Measurements from ENCODE around the gene FSTL4. TPM values are rescaled to one million over a fixed set of nuclear protein-coding genes. Genes with fewer than 3 reads are reported as not detected.

Gene FSTL4
- total and polyA plus RNA-seq, 2 experiments from 2014 or later, result 1.4 to 2.8 TPM

DNA sequence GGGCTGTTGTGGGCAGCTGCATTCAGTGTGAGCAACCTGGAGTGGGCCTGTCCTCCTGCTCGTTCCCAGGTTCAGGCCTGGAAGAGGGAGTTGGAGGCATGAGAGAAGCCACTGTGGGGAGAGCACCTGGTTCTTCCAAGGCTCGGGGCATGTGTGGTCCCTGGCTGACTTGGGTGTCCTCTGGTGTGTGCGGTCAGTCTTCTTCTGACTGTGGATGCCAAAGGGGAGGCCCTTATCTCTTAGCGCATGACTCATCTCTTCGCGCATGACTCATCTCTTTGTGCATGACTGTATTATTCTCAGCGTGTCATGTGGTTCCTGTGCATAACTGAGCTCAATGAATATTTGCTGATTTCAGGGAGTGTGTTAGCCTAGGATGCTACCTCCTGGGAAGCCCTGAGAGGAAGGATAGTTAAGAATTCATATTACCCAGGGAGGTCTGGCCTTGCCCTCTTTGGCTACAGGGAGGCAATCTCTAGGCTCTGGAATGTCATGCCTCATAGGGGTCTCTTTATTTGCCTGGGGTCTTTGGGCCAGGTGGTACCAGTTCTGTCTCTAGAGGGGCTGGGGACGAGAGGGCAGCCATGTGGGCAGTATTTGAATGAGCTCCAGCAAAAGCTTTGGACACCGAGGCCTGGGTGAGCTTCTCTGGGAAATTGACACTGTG, 371.8 kb downstream of the FSTL4 start:
- no peak overlapping the region for H3K4me3 Mint-ChIP-seq
- no peak for DNase-seq (ENCODE audit: low spot score)
- no peak overlapping the region; the same call in 1 of the 2 replicates for H3K27ac Mint-ChIP-seq
- no peak overlapping the region for H2AFZ ChIP-seq
- H3F3A ChIP-seq (replicated peaks; ENCODE audit: low read depth), result no peaks in the 10 kb centered on the region
- peaks cover 8% of the 10 kb centered on the region for H3K4me1 Mint-ChIP-seq
- no peak overlapping the region for H3K27ac ChIP-seq (ENCODE audit: low read depth)
- no peaks in the 10 kb centered on the region for H3K36me3 ChIP-seq (ENCODE audit: insufficient read depth)
- no peak for ATAC-seq
- H3K79me2 ChIP-seq (replicated peaks; ENCODE audit: insufficient read depth), result no peaks in the 10 kb centered on the region
- peaks cover 4% of the 10 kb centered on the region for H3K27me3 Mint-ChIP-seq (ENCODE audit: insufficient read depth, low read depth, poor library complexity)
- no peaks in the 10 kb centered on the region for H3K4me1 ChIP-seq (ENCODE audit: insufficient read depth)
- H3K4me3 ChIP-seq, result no peak overlapping the region
- no peak overlapping the region for H3K4me2 ChIP-seq
- no peaks in the 10 kb centered on the region for H4K20me1 ChIP-seq (replicated peaks; ENCODE audit: insufficient read depth)
- no peaks in the 10 kb centered on the region for H3K36me3 Mint-ChIP-seq (ENCODE audit: low read depth)
- no peaks in the 10 kb centered on the region for H3K27me3 ChIP-seq (ENCODE audit: insufficient read depth)
- no peaks in the 10 kb centered on the region for H3K9me2 ChIP-seq (ENCODE audit: insufficient read depth)
- peaks cover 11% of the 10 kb centered on the region; the same call in 1 of the 3 replicates for H3K9me3 Mint-ChIP-seq
- TF ChIP-seq EZH2phosphoT487 (IDR thresholded peaks at IDR 0.05; ENCODE audit: unreplicated experiment) (no peak), NANOG (IDR thresholded peaks at IDR 0.05; ENCODE audit: borderline replicate concordance) (no peak), EZH2 (IDR thresholded peaks at IDR 0.05; ENCODE audit: low read depth, unreplicated experiment) (no peak), ZNF114 (CRISPR knock-in tag; IDR thresholded peaks at IDR 0.05) (no peak), STAT1 (IDR thresholded peaks at IDR 0.05; ENCODE audit: unreplicated experiment) (no peak), JUNB (IDR thresholded peaks at IDR 0.05; ENCODE audit: unreplicated experiment) (no peak), POLR2AphosphoS5 (IDR thresholded peaks at IDR 0.05; ENCODE audit: low read depth) (no peak), CREB1 (CRISPR knock-in tag; IDR thresholded peaks at IDR 0.05; ENCODE audit: low read depth) (no peak), ZNF331 (CRISPR knock-in tag; IDR thresholded peaks at IDR 0.05; ENCODE audit: low read depth) (no peak)
- TF ChIP-seq, protein P1, sequence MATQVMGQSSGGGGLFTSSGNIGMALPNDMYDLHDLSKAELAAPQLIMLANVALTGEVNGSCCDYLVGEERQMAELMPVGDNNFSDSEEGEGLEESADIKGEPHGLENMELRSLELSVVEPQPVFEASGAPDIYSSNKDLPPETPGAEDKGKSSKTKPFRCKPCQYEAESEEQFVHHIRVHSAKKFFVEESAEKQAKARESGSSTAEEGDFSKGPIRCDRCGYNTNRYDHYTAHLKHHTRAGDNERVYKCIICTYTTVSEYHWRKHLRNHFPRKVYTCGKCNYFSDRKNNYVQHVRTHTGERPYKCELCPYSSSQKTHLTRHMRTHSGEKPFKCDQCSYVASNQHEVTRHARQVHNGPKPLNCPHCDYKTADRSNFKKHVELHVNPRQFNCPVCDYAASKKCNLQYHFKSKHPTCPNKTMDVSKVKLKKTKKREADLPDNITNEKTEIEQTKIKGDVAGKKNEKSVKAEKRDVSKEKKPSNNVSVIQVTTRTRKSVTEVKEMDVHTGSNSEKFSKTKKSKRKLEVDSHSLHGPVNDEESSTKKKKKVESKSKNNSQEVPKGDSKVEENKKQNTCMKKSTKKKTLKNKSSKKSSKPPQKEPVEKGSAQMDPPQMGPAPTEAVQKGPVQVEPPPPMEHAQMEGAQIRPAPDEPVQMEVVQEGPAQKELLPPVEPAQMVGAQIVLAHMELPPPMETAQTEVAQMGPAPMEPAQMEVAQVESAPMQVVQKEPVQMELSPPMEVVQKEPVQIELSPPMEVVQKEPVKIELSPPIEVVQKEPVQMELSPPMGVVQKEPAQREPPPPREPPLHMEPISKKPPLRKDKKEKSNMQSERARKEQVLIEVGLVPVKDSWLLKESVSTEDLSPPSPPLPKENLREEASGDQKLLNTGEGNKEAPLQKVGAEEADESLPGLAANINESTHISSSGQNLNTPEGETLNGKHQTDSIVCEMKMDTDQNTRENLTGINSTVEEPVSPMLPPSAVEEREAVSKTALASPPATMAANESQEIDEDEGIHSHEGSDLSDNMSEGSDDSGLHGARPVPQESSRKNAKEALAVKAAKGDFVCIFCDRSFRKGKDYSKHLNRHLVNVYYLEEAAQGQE (IDR thresholded peaks at IDR 0.05; ENCODE audit: unreplicated experiment), result no peak
- TF ChIP-seq, protein P2, sequence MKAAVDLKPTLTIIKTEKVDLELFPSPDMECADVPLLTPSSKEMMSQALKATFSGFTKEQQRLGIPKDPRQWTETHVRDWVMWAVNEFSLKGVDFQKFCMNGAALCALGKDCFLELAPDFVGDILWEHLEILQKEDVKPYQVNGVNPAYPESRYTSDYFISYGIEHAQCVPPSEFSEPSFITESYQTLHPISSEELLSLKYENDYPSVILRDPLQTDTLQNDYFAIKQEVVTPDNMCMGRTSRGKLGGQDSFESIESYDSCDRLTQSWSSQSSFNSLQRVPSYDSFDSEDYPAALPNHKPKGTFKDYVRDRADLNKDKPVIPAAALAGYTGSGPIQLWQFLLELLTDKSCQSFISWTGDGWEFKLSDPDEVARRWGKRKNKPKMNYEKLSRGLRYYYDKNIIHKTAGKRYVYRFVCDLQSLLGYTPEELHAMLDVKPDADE (IDR thresholded peaks at IDR 0.05), result no peak
- TF ChIP-seq, protein P3, sequence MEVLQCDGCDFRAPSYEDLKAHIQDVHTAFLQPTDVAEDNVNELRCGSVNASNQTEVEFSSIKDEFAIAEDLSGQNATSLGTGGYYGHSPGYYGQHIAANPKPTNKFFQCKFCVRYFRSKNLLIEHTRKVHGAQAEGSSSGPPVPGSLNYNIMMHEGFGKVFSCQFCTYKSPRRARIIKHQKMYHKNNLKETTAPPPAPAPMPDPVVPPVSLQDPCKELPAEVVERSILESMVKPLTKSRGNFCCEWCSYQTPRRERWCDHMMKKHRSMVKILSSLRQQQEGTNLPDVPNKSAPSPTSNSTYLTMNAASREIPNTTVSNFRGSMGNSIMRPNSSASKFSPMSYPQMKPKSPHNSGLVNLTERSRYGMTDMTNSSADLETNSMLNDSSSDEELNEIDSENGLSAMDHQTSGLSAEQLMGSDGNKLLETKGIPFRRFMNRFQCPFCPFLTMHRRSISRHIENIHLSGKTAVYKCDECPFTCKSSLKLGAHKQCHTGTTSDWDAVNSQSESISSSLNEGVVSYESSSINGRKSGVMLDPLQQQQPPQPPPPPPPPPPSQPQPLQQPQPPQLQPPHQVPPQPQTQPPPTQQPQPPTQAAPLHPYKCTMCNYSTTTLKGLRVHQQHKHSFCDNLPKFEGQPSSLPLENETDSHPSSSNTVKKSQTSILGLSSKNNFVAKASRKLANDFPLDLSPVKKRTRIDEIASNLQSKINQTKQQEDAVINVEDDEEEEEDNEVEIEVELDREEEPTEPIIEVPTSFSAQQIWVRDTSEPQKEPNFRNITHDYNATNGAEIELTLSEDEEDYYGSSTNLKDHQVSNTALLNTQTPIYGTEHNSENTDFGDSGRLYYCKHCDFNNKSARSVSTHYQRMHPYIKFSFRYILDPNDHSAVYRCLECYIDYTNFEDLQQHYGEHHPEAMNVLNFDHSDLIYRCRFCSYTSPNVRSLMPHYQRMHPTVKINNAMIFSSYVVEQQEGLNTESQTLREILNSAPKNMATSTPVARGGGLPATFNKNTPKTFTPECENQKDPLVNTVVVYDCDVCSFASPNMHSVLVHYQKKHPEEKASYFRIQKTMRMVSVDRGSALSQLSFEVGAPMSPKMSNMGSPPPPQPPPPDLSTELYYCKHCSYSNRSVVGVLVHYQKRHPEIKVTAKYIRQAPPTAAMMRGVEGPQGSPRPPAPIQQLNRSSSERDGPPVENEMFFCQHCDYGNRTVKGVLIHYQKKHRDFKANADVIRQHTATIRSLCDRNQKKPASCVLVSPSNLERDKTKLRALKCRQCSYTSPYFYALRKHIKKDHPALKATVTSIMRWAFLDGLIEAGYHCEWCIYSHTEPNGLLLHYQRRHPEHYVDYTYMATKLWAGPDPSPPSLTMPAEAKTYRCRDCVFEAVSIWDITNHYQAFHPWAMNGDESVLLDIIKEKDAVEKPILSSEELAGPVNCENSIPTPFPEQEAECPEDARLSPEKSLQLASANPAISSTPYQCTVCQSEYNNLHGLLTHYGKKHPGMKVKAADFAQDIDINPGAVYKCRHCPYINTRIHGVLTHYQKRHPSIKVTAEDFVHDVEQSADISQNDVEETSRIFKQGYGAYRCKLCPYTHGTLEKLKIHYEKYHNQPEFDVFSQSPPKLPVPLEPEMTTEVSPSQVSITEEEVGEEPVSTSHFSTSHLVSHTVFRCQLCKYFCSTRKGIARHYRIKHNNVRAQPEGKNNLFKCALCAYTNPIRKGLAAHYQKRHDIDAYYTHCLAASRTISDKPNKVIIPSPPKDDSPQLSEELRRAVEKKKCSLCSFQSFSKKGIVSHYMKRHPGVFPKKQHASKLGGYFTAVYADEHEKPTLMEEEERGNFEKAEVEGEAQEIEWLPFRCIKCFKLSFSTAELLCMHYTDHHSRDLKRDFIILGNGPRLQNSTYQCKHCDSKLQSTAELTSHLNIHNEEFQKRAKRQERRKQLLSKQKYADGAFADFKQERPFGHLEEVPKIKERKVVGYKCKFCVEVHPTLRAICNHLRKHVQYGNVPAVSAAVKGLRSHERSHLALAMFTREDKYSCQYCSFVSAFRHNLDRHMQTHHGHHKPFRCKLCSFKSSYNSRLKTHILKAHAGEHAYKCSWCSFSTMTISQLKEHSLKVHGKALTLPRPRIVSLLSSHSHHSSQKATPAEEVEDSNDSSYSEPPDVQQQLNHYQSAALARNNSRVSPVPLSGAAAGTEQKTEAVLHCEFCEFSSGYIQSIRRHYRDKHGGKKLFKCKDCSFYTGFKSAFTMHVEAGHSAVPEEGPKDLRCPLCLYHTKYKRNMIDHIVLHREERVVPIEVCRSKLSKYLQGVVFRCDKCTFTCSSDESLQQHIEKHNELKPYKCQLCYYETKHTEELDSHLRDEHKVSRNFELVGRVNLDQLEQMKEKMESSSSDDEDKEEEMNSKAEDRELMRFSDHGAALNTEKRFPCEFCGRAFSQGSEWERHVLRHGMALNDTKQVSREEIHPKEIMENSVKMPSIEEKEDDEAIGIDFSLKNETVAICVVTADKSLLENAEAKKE (CRISPR knock-in tag; IDR thresholded peaks at IDR 0.05), result no peak
- TF ChIP-seq, protein P4, sequence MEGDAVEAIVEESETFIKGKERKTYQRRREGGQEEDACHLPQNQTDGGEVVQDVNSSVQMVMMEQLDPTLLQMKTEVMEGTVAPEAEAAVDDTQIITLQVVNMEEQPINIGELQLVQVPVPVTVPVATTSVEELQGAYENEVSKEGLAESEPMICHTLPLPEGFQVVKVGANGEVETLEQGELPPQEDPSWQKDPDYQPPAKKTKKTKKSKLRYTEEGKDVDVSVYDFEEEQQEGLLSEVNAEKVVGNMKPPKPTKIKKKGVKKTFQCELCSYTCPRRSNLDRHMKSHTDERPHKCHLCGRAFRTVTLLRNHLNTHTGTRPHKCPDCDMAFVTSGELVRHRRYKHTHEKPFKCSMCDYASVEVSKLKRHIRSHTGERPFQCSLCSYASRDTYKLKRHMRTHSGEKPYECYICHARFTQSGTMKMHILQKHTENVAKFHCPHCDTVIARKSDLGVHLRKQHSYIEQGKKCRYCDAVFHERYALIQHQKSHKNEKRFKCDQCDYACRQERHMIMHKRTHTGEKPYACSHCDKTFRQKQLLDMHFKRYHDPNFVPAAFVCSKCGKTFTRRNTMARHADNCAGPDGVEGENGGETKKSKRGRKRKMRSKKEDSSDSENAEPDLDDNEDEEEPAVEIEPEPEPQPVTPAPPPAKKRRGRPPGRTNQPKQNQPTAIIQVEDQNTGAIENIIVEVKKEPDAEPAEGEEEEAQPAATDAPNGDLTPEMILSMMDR (conservative IDR thresholded peaks at IDR 0.05; ENCODE audit: low read depth in 2 of 2), result no peak
